GM12872 (cell line): Measurements from ENCODE around the gene FAM13A.

Experiments
- TF ChIP-seq, protein P1 (sequence below): IDR thresholded peaks from 3 replicates; pipeline ENCODE4 v1.5.1; 2011; ENCODE audit warnings: low read depth, mild to moderate bottlenecking, low read length, moderate library complexity; ENCODE audit not compliant: insufficient read depth

FAM13A gene

DNA sequence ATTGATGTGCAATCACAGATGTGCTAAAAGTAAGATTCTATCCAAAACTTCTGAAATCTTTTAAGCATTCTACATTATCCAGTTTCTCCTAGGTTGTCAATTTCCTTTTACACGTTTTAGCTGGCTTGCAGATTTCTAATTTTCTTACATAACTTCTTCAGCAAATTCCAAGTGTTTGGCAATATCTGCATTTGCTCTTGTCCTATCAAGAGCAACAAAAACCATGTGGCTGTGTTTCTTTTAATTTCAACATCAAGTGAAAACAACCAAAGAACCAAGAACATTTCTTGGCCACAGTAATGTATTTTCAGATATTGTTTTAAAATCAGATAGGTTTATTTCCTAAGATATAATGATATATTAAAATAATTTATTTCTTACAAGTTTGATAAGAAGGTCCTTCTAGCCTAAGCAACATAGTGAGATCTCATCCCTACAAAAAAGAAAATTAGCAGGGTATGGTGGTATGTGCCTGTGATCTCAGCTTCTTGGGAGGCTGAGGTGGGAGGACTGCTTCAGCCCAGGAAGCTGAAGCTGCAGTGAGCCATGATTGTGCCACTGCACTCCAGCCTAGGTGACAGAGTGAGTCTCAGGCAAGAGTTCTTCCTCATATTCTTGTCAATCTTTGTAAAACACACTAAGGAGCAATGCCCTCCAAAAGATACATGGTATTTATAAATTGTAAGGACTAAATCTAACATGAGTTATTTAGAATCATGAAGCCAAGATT, 228.0 kb downstream of the FAM13A start:
- TF ChIP-seq, protein P1, sequence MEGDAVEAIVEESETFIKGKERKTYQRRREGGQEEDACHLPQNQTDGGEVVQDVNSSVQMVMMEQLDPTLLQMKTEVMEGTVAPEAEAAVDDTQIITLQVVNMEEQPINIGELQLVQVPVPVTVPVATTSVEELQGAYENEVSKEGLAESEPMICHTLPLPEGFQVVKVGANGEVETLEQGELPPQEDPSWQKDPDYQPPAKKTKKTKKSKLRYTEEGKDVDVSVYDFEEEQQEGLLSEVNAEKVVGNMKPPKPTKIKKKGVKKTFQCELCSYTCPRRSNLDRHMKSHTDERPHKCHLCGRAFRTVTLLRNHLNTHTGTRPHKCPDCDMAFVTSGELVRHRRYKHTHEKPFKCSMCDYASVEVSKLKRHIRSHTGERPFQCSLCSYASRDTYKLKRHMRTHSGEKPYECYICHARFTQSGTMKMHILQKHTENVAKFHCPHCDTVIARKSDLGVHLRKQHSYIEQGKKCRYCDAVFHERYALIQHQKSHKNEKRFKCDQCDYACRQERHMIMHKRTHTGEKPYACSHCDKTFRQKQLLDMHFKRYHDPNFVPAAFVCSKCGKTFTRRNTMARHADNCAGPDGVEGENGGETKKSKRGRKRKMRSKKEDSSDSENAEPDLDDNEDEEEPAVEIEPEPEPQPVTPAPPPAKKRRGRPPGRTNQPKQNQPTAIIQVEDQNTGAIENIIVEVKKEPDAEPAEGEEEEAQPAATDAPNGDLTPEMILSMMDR: no peak

- TF ChIP-seq, protein P1: no peak
Observed at GRCh38 chr4:88827442-88827841, 229.5 kb downstream of the FAM13A start.

DNA sequence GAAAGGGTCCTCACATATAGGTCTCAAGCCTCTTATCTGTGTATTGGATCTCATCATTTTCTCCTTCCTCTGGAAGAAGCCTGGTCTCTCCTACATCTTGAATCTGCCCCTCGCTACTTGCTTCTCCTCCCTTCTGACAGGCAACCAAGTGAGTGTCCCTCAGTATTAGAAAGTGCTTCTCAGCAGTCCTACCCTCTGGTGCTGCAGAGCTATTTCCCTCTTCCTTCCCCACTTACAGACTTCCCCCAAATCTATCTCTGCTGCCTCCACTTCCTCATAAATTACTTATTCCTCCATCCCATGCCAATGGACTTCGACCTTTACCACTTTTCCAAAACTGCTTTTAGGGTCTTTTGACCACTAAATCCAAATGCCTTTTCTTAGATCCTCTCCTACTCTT, 230.2 kb downstream of the FAM13A start:
- TF ChIP-seq, protein P1: no peak

DNA sequence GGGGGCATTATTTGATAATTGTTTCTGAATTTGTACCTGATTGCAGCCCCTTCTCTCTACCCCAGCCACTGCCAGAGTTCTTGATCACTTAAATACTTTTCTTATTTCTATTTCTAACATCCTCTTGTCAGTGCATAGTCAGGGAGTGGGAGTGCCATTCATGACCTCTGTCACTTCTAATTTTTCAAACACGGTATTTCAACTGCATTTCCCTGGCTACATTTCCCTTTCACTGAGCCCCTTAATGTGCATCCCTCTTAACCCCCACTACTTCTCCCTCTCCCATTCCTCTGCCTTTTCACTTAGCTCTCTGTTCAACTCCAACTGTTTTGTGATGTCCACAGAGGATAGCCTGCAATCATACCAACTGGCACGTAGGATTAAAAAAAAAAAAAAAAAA, 231.1 kb downstream of the FAM13A start:
- TF ChIP-seq, protein P1: no peak

- TF ChIP-seq, protein P1: no peak
Observed at GRCh38 chr4:88823058-88823919, 233.7 kb downstream of the FAM13A start.

DNA sequence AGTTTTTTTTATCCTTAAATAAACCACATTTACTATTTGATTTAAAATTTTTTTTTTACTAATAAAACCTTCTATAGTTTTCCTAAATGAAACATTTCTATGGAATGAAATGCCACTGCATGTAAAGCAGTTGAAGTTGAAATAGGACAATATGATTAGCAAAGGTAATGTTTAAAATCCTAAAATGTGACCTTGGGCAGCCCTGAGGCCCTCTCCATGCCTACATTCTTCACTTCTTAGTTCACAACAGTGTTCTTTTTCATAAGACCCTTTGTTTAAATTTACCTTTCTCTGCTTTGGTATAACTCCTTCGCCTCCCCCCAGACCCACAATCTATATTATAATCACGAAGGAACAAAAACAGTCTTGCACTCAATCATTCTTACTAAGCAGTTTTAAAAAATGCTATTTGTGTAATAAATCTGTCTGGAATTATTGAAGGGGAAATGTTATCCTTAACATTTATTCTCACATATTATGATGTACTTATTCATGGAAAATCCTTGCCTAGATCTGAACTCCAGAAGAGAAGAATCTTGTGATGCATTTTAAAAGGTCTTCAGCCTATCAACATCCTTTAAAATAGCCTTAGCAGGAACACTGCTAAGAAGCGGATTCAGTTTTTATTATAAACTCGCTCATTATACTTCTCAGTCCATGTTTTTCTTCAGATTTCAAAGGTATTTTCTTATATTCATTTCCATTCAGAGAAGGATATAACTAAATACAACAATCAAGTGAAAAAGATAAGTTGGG, 234.8 kb downstream of the FAM13A start:
- TF ChIP-seq, protein P1: no peak

GRCh38 chr4:88821522-88821921, 235.5 kb downstream of the FAM13A start:
- TF ChIP-seq, protein P1: no peak
